ENCODE data around the gene YES1. TPM values are rescaled to one million over a fixed set of nuclear protein-coding genes. Genes with fewer than 3 reads are reported as not detected.

YES1 gene
- total and polyA plus RNA-seq, 4 donors: 12.5 to 57.6 (median 21.9) TPM

DNA sequence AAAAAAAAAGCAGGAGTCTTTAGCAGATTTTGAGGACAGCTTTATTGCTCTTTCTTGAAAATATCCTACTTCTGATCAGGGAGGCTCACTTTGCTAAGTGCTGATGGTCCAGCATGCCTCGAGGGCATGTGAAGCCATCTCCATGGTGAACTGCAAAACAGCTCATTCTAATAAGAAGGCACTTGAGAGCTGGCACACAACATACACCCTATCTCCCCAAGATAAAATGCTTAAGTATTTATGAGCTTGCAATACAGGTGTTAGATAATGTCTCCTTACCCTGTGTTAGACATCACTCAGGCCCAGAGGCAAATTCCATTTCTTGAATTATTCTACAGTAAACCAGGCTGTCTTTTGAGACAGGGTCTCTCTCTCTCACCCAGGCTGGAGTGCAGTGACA, 102.3 kb downstream of the YES1 start:
- no peaks in the 10 kb centered on the region for H3K27me3 ChIP-seq (ENCODE audit: control insufficient read depth in 4 of 4, insufficient read depth in 4 of 4, low read length in 3 of 4)
- WGBS: 94% methylated on average over 1 of the region's 1 CpG
- no peaks in the 10 kb centered on the region for H3K9me3 ChIP-seq (ENCODE audit: control insufficient read depth in 4 of 4, low read length in 3 of 4)
- TF ChIP-seq YY1 (IDR thresholded peaks at IDR 0.05) (no peak), HNF4G (IDR thresholded peaks at IDR 0.05) (no peak), RAD21 (IDR thresholded peaks at IDR 0.05) (no peak), FOXA1 (IDR thresholded peaks at IDR 0.05) (no peak), EGR1 (IDR thresholded peaks at IDR 0.05; ENCODE audit: low read depth in 2 of 2) (no peak), HNF4A (conservative IDR thresholded peaks at IDR 0.05) (no peak), TAF1 (conservative IDR thresholded peaks at IDR 0.05) (no peak), NR2F2 (IDR thresholded peaks at IDR 0.05) (no peak), RXRA (IDR thresholded peaks at IDR 0.05) (no peak), GABPA (IDR thresholded peaks at IDR 0.05 in 1 of 2, conservative IDR thresholded peaks at IDR 0.05 in 1 of 2) (no peak), ZBTB33 (IDR thresholded peaks at IDR 0.05) (no peak), JUND (IDR thresholded peaks at IDR 0.05) (no peak), FOXA2 (IDR thresholded peaks at IDR 0.05) (no peak)
- TF ChIP-seq, protein P1, sequence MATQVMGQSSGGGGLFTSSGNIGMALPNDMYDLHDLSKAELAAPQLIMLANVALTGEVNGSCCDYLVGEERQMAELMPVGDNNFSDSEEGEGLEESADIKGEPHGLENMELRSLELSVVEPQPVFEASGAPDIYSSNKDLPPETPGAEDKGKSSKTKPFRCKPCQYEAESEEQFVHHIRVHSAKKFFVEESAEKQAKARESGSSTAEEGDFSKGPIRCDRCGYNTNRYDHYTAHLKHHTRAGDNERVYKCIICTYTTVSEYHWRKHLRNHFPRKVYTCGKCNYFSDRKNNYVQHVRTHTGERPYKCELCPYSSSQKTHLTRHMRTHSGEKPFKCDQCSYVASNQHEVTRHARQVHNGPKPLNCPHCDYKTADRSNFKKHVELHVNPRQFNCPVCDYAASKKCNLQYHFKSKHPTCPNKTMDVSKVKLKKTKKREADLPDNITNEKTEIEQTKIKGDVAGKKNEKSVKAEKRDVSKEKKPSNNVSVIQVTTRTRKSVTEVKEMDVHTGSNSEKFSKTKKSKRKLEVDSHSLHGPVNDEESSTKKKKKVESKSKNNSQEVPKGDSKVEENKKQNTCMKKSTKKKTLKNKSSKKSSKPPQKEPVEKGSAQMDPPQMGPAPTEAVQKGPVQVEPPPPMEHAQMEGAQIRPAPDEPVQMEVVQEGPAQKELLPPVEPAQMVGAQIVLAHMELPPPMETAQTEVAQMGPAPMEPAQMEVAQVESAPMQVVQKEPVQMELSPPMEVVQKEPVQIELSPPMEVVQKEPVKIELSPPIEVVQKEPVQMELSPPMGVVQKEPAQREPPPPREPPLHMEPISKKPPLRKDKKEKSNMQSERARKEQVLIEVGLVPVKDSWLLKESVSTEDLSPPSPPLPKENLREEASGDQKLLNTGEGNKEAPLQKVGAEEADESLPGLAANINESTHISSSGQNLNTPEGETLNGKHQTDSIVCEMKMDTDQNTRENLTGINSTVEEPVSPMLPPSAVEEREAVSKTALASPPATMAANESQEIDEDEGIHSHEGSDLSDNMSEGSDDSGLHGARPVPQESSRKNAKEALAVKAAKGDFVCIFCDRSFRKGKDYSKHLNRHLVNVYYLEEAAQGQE (IDR thresholded peaks at IDR 0.05): no peak
- TF ChIP-seq, protein P2, sequence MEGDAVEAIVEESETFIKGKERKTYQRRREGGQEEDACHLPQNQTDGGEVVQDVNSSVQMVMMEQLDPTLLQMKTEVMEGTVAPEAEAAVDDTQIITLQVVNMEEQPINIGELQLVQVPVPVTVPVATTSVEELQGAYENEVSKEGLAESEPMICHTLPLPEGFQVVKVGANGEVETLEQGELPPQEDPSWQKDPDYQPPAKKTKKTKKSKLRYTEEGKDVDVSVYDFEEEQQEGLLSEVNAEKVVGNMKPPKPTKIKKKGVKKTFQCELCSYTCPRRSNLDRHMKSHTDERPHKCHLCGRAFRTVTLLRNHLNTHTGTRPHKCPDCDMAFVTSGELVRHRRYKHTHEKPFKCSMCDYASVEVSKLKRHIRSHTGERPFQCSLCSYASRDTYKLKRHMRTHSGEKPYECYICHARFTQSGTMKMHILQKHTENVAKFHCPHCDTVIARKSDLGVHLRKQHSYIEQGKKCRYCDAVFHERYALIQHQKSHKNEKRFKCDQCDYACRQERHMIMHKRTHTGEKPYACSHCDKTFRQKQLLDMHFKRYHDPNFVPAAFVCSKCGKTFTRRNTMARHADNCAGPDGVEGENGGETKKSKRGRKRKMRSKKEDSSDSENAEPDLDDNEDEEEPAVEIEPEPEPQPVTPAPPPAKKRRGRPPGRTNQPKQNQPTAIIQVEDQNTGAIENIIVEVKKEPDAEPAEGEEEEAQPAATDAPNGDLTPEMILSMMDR (IDR thresholded peaks at IDR 0.05; ENCODE audit: low read depth, low read length, missing input control): no peak
- H3K27ac ChIP-seq (ENCODE audit: low read depth in 1 of 2, low read length in 2 of 2): no peak overlapping the region
- H3K4me3 ChIP-seq (ENCODE audit: low read depth in 1 of 3, low read length in 3 of 3): no peak overlapping the region
- H3K4me1 ChIP-seq (ENCODE audit: control insufficient read depth in 4 of 4, insufficient read depth in 4 of 4, low read length in 3 of 4): peaks cover 0 to 13% (median 4%) of the 10 kb centered on the region in 4 donors
- no peak for DNase-seq (ENCODE audit: low spot score)
- no peak overlapping the region for H3K9ac ChIP-seq (ENCODE audit: low read depth in 1 of 2, low read length in 2 of 2)
- peaks cover 7 to 9% (median 9%) of the 10 kb centered on the region in 4 donors for H3K36me3 ChIP-seq (ENCODE audit: control insufficient read depth in 4 of 4, insufficient read depth in 3 of 4, low read depth in 1 of 4, low read length in 3 of 4)

DNA sequence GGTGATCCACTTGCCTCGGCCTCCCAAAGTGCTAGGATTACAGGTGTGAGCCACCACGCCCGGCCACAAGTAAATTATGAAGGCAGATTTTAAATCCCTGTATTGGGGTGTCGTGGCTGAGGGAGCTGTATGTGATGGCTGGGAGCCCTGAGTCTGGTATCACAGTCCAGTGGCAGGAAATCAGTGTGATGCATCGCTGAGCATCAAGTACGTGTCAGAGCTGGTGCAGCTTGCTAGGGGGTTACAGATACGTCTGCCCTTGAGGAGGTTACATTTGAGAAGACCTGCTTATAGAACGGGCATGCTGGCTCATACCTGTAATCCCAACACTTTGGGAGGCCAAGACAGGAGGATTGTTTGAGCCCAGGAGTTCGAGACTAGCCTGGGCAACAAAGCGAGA, 103.9 kb downstream of the YES1 start:
- no peak overlapping the region for H3K9ac ChIP-seq (ENCODE audit: low read depth in 1 of 2, low read length in 2 of 2)
- WGBS: 92% methylated on average over 10 of the region's 10 CpGs
- no peak for DNase-seq (ENCODE audit: low spot score)
- TF ChIP-seq RAD21 (IDR thresholded peaks at IDR 0.05) (no peak), YY1 (IDR thresholded peaks at IDR 0.05) (no peak), ZBTB33 (IDR thresholded peaks at IDR 0.05) (no peak), GABPA (IDR thresholded peaks at IDR 0.05 in 1 of 2, conservative IDR thresholded peaks at IDR 0.05 in 1 of 2) (no peak), FOXA2 (IDR thresholded peaks at IDR 0.05) (no peak)
- TF ChIP-seq, protein P1 (IDR thresholded peaks at IDR 0.05): no peak
- TF ChIP-seq, protein P2 (IDR thresholded peaks at IDR 0.05; ENCODE audit: low read depth, low read length, missing input control): no peak
- TF ChIP-seq, protein P3, sequence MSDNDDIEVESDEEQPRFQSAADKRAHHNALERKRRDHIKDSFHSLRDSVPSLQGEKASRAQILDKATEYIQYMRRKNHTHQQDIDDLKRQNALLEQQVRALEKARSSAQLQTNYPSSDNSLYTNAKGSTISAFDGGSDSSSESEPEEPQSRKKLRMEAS (IDR thresholded peaks at IDR 0.05): no peak

More for the DNA sequence above, 103.9 kb downstream of the YES1 start:
- H3K36me3 ChIP-seq (ENCODE audit: control insufficient read depth in 4 of 4, insufficient read depth in 3 of 4, low read depth in 1 of 4, low read length in 3 of 4): peaks cover 9 to 11% (median 10%) of the 10 kb centered on the region in 4 donors
- H3K27ac ChIP-seq (ENCODE audit: low read depth in 1 of 2, low read length in 2 of 2): no peak overlapping the region
- no peak overlapping the region for H3K4me3 ChIP-seq (ENCODE audit: low read depth in 1 of 3, low read length in 3 of 3)
- H3K27me3 ChIP-seq (ENCODE audit: control insufficient read depth in 4 of 4, insufficient read depth in 4 of 4, low read length in 3 of 4): no peaks in the 10 kb centered on the region
- H3K4me1 ChIP-seq (ENCODE audit: control insufficient read depth in 4 of 4, insufficient read depth in 4 of 4, low read length in 3 of 4): peaks cover 0 to 13% (median 4%) of the 10 kb centered on the region in 4 donors
- no peaks in the 10 kb centered on the region for H3K9me3 ChIP-seq (ENCODE audit: control insufficient read depth in 4 of 4, low read length in 3 of 4)

Measured in liver (tissue), 9 donors.